Activated CD8-positive, alpha-beta memory T cell treated with anti-CD3 and anti-CD28 coated beads, Interleukin-2, amount 10 ng/mL, durations not matched to agents 7 days and 5 days (primary cell): ENCODE measurements around the gene GAPDHS. TPM values are rescaled to one million over a fixed set of nuclear protein-coding genes. Genes with fewer than 3 reads are reported as not detected.

Experiments
- ATAC-seq: fragments of 150-1000 bp; cut with Tn5 transposase; one replicate; pipeline ENCODE4 v1.10.0; 2021; ENCODE audit warnings: moderate library complexity
- CTCF ChIA-PET: fragments of 350-600 bp; sonication (Branson Sonifier 250); formaldehyde crosslinking; loops from one replicate; lab custom pipeline; 2021; ENCODE audit warnings: antibody characterized with exemption; lab: Charles Lee
- DNase-seq: peaks from one replicate; pipeline ENCODE4 v3.0.0-alpha.2; 2020
- H3K27ac Mint-ChIP-seq: one replicate; pipeline ENCODE4 v1.8.0; 2021; ENCODE audit warnings: mild to moderate bottlenecking, mixed read lengths
- H3K27me3 Mint-ChIP-seq: one replicate; pipeline ENCODE4 v1.8.0; 2021; ENCODE audit warnings: mixed read lengths
- H3K36me3 Mint-ChIP-seq: one replicate; pipeline ENCODE4 v1.8.0; 2021; ENCODE audit warnings: mild to moderate bottlenecking, mixed read lengths
- H3K4me1 Mint-ChIP-seq: one replicate; pipeline ENCODE4 v1.8.0; 2021; ENCODE audit warnings: mixed read lengths
- H3K4me3 Mint-ChIP-seq: one replicate; pipeline ENCODE4 v1.8.0; 2021; ENCODE audit warnings: mild to moderate bottlenecking, moderate library complexity, mixed read lengths
- H3K9me3 Mint-ChIP-seq: one replicate; pipeline ENCODE4 v1.8.0; 2022; ENCODE audit warnings: low read depth, mixed read lengths
- total RNA-seq, 2 experiments: library from RNA; stranded (reverse); gene quantifications; one replicate each; pipeline ENCODE4 v1.2.3, GENCODE V29; 2021

Gene GAPDHS
- total RNA-seq, 2 experiments from 2014 or later = not detected

- H3K4me3 Mint-ChIP-seq = no peak overlapping the region
- no peaks in the 10 kb centered on the region for H3K9me3 Mint-ChIP-seq
- ATAC-seq (no peak), DNase-seq (no peak)
- no peaks in the 10 kb centered on the region for H3K36me3 Mint-ChIP-seq
- H3K4me1 Mint-ChIP-seq = peaks cover 12% of the 10 kb centered on the region
- CTCF ChIA-PET = interaction anchor here (1.0 to 1.8 kb wide), 3 partner anchors 8 to 33 kb away, joined by 3 to 4 read pairs (median 3); no protein-coding TSS in a partner anchor
- H3K27me3 Mint-ChIP-seq = peaks cover 30% of the 10 kb centered on the region
- H3K27ac Mint-ChIP-seq = no peak overlapping the region
These were observed 18.9 kb upstream of the GAPDHS start for GRCh38 chr19:35514282-35514809.

GRCh38 chr19:35516310-35516709, 16.9 kb upstream of the GAPDHS start:
- no peak for DNase-seq
- peaks cover 16% of the 10 kb centered on the region for H3K27me3 Mint-ChIP-seq
- no peak for ATAC-seq
- no peaks in the 10 kb centered on the region for H3K4me1 Mint-ChIP-seq
- no peaks in the 10 kb centered on the region for H3K9me3 Mint-ChIP-seq
- H3K4me3 Mint-ChIP-seq = no peak overlapping the region
- H3K27ac Mint-ChIP-seq = no peak overlapping the region
- CTCF ChIA-PET = interaction anchor here (1.3 kb wide), 1 partner anchor 8 kb away, joined by 3 read pairs; no protein-coding TSS in a partner anchor
- H3K36me3 Mint-ChIP-seq = no peaks in the 10 kb centered on the region

- CTCF ChIA-PET = interaction anchor here (1.0 to 1.3 kb wide), 2 partner anchors 9 to 31 kb away, joined by 3 read pairs; no protein-coding TSS in a partner anchor
- Mint-ChIP-seq H3K36me3 (no peaks in the 10 kb centered on the region), H3K4me1 (no peaks in the 10 kb centered on the region), H3K27ac (no peak overlapping the region), H3K4me3 (no peak overlapping the region), H3K9me3 (no peaks in the 10 kb centered on the region), H3K27me3 (peaks cover 7% of the 10 kb centered on the region)
- DNase-seq (no peak), ATAC-seq (no peak)
These were observed 15.9 kb upstream of the GAPDHS start for GRCh38 chr19:35517342-35517741.

GRCh38 chr19:35518313-35518712, 14.9 kb upstream of the GAPDHS start:
- Mint-ChIP-seq H3K36me3 (no peaks in the 10 kb centered on the region), H3K4me3 (no peak overlapping the region), H3K27me3 (peaks cover 8% of the 10 kb centered on the region), H3K4me1 (no peaks in the 10 kb centered on the region), H3K27ac (no peak overlapping the region), H3K9me3 (no peaks in the 10 kb centered on the region)
- DNase-seq (no peak), ATAC-seq (no peak)
- CTCF ChIA-PET = interaction anchor here (0.6 to 2.8 kb wide), 2 partner anchors 8 to 93 kb away, joined by 3 to 7 read pairs; no protein-coding TSS in a partner anchor

- H3K4me3 Mint-ChIP-seq = no peak overlapping the region
- no peaks in the 10 kb centered on the region for H3K9me3 Mint-ChIP-seq
- CTCF ChIA-PET = interaction anchor here (2.8 kb wide), 1 partner anchor 9 kb away, joined by 7 read pairs; no protein-coding TSS in a partner anchor
- no peak for ATAC-seq
- H3K27me3 Mint-ChIP-seq = peaks cover 11% of the 10 kb centered on the region
- H3K4me1 Mint-ChIP-seq = no peaks in the 10 kb centered on the region
- no peak for DNase-seq
- no peak overlapping the region for H3K27ac Mint-ChIP-seq
- no peaks in the 10 kb centered on the region for H3K36me3 Mint-ChIP-seq
These were observed 14.0 kb upstream of the GAPDHS start for GRCh38 chr19:35519291-35519690.

GRCh38 chr19:35521124-35521743, 12.0 kb upstream of the GAPDHS start:
- DNase-seq (no peak), ATAC-seq (no peak)
- H3K27me3 Mint-ChIP-seq = peaks cover 14% of the 10 kb centered on the region
- H3K27ac Mint-ChIP-seq = no peak overlapping the region
- CTCF ChIA-PET = interaction anchor here (1.0 to 2.8 kb wide), 3 partner anchors 11 to 26 kb away, joined by 3 to 7 read pairs (median 3); no protein-coding TSS in a partner anchor
- no peak overlapping the region for H3K4me3 Mint-ChIP-seq
- no peaks in the 10 kb centered on the region for H3K4me1 Mint-ChIP-seq
- no peaks in the 10 kb centered on the region for H3K36me3 Mint-ChIP-seq
- no peaks in the 10 kb centered on the region for H3K9me3 Mint-ChIP-seq

- Mint-ChIP-seq H3K36me3 (no peaks in the 10 kb centered on the region), H3K27ac (no peak overlapping the region), H3K9me3 (no peaks in the 10 kb centered on the region), H3K27me3 (peaks cover 11% of the 10 kb centered on the region), H3K4me1 (no peaks in the 10 kb centered on the region), H3K4me3 (no peak overlapping the region)
- ATAC-seq (no peak), DNase-seq (no peak)
- CTCF ChIA-PET = no interaction called here
These were observed 10.4 kb upstream of the GAPDHS start for GRCh38 chr19:35522745-35523327.

- Mint-ChIP-seq H3K9me3 (no peaks in the 10 kb centered on the region), H3K27me3 (peaks cover 21% of the 10 kb centered on the region), H3K4me1 (no peaks in the 10 kb centered on the region), H3K27ac (no peak overlapping the region), H3K36me3 (no peaks in the 10 kb centered on the region), H3K4me3 (no peak overlapping the region)
- DNase-seq (no peak), ATAC-seq (no peak)
- CTCF ChIA-PET = no interaction called here
These were observed 8.9 kb upstream of the GAPDHS start for GRCh38 chr19:35524181-35524837.

GRCh38 chr19:35525873-35526272, 7.4 kb upstream of the GAPDHS start:
- ATAC-seq (no peak), DNase-seq (no peak)
- no peak overlapping the region for H3K4me3 Mint-ChIP-seq
- H3K4me1 Mint-ChIP-seq = no peaks in the 10 kb centered on the region
- CTCF ChIA-PET = interaction anchor here (1.3 kb wide), 1 partner anchor 16 kb away, joined by 3 read pairs; no protein-coding TSS in a partner anchor
- no peak overlapping the region for H3K27ac Mint-ChIP-seq
- no peaks in the 10 kb centered on the region for H3K9me3 Mint-ChIP-seq
- H3K27me3 Mint-ChIP-seq = peaks cover 26% of the 10 kb centered on the region
- no peaks in the 10 kb centered on the region for H3K36me3 Mint-ChIP-seq

- no peaks in the 10 kb centered on the region for H3K4me1 Mint-ChIP-seq
- H3K36me3 Mint-ChIP-seq = no peaks in the 10 kb centered on the region
- DNase-seq = no peak
- peaks cover 39% of the 10 kb centered on the region for H3K27me3 Mint-ChIP-seq
- no peaks in the 10 kb centered on the region for H3K9me3 Mint-ChIP-seq
- CTCF ChIA-PET = no interaction called here
- H3K27ac Mint-ChIP-seq = no peak within 1 kb of the TSS
- no peak within 1 kb of the TSS for H3K4me3 Mint-ChIP-seq
- no peak for ATAC-seq
These were observed 4.8 kb upstream of the GAPDHS start, which contains the start of gene SBSN for GRCh38 chr19:35528218-35529038. TSS of gene SBSN (minus strand) at chr19:35528311. CDS start at chr19:35528281, 30 bp downstream.

GRCh38 chr19:35529241-35530218, 3.7 kb upstream of the GAPDHS start:
- DNase-seq (no peak), ATAC-seq (no peak)
- Mint-ChIP-seq H3K36me3 (no peaks in the 10 kb centered on the region), H3K27ac (no peak overlapping the region), H3K4me1 (peaks cover 6% of the 10 kb centered on the region), H3K9me3 (no peaks in the 10 kb centered on the region), H3K27me3 (peaks cover 44% of the 10 kb centered on the region), H3K4me3 (no peak overlapping the region)
- CTCF ChIA-PET = interaction anchor here (1.2 kb wide), 1 partner anchor 35 kb away, joined by 3 read pairs; no protein-coding TSS in a partner anchor

- DNase-seq (no peak), ATAC-seq (no peak)
- Mint-ChIP-seq H3K4me3 (no peak overlapping the region), H3K9me3 (no peaks in the 10 kb centered on the region), H3K27ac (no peak overlapping the region), H3K27me3 (peaks cover 46% of the 10 kb centered on the region), H3K4me1 (peaks cover 6% of the 10 kb centered on the region), H3K36me3 (no peaks in the 10 kb centered on the region)
- CTCF ChIA-PET = interaction anchor here (1.1 to 1.8 kb wide), 3 partner anchors 17 to 36 kb away, joined by 5 read pairs; no protein-coding TSS in a partner anchor
These were observed 2.0 kb upstream of the GAPDHS start for GRCh38 chr19:35531291-35531690.
